GM10266 (cell line): Measurements from ENCODE around the gene AFF2.

ENCODE experiments used
- DNase-seq: peaks from one replicate; pipeline ENCODE4 v3.0.0; 2012; ENCODE audit errors: extremely low spot score
- CTCF ChIP-seq: IDR thresholded peaks from 2 replicates; pipeline ENCODE4 v1.5.1; 2012; ENCODE audit warnings: mild to moderate bottlenecking, low read depth; ENCODE audit not compliant: control insufficient read depth, insufficient read depth; ENCODE audit errors: missing control alignments

The AFF2 gene

DNA sequence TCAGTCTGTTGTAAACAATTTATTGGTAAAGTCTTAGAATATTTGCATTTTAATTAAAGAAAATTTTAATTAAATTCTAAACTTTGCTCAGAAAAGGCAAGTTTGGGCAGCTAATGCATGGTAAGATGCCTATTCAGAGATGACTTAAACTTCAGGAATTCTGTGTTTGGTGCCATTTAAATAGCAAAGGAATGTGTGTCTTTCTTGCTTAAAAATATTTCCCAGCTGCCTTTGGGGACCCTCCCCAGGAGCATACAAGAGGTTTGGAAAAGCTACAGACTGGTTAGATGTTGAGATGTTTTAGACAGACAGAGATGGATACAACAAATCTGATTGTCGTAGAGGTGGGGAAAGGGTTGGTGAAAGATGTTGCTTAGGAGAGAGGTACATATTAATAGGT, 36.5 kb downstream of the AFF2 start:
- no peak for TF ChIP-seq CTCF
- no peak for DNase-seq

DNA sequence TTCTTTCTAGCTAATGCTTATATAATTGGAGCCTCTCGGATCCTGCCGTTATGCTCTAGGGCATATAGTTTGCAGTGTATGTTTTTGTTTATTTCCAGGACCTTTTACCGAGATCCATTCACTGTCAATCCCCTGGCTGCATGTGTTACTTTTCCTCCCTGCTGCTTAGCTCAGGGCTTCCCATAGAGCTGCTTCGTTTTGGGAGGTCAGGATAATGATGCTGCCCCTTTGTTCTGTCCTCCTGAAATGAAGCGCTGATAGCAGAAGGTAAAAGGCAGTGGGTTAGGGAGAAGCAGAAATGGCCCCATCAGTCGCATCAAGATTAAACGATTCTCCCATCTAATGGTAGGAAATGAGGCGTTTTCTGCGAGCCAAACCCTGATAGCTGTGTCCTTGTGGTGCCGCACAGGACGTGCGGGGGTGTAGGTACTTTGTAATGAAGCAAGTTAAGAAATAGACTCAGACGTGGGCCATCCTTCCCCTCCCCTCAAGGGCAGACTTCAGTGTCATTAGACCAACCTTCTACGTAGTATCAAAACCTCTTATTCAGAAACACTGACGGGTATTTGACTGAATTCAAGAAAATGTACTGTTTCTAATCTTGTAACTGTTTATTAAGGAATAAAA, 37.3 kb downstream of the AFF2 start:
- DNase-seq: no peak

DNA sequence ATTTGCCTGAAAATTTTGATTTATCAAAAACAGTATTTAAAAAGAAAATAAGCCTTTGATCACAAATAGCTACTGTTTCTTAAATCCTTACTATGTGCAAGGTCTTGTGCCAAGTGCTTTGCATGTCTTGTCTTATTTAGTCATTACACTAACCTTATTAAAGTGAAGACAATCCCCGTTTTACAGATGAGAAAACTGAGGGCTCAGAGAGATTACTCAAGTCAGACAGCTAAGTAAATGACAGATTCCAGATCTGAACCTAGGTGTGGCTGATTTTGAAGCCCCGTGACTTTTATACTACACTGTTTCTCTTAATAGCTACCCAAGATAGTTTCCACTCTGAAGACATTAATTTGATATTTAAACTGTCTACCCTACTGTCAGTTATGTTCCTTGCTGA, 38.2 kb downstream of the AFF2 start:
- no peak for DNase-seq
- no peak for TF ChIP-seq CTCF

More for the DNA sequence above, 37.3 kb downstream of the AFF2 start:
- TF ChIP-seq CTCF: no peak

GRCh38 chrX:148540114-148540513, 39.7 kb downstream of the AFF2 start:
- DNase-seq: no peak
- TF ChIP-seq CTCF: no peak

- no peak for DNase-seq
- TF ChIP-seq CTCF: no peak
Observed at GRCh38 chrX:148540671-148541583, 40.5 kb downstream of the AFF2 start.

DNA sequence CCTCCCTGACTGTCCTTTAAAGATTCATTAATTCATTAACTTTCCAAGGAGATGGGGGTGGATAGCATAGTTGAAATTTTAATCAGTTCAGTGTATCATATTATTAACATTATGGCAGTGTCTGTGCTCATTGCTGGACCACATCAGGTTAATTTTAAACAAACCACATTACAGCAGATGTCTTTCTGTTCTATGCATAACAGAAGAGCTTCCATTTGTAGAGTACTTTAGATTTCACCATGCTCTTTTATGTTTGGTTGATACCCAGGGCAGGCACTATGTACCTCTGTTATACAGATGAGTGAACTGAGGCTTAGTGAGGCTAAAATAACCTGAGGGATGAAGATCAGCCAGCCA, 41.1 kb downstream of the AFF2 start:
- TF ChIP-seq CTCF: no peak
- no peak for DNase-seq
